ENCODE results near the gene RAB33B. TPM values are rescaled to one million over a fixed set of nuclear protein-coding genes. Genes with fewer than 3 reads are reported as not detected.
"Not testable (repeated sequence)": the region's sequence is repeated elsewhere in the genome, so short reads cannot be mapped to it uniquely, and the experiment has no call there.

Gene RAB33B
- total RNA-seq, 4 donors from 2014 or later, result 7.9 to 13.6 (median 12.0) TPM

GRCh38 chr4:139465922-139466321 lies 12.0 kb downstream of the RAB33B start:
- no peak for DNase-seq
- no peaks in the 10 kb centered on the region for H3K9me3 ChIP-seq
- WGBS, 2 donors, result 82 to 97% methylated on average over 4 of the region's 4 CpGs
- peaks cover 7 to 12% of the 10 kb centered on the region in 2 donors for H3K4me1 ChIP-seq
- no peak overlapping the region for H3K27ac ChIP-seq
- H3K4me3 ChIP-seq (replicated peaks in 1 of 3), result no peak overlapping the region
- no peaks in the 10 kb centered on the region for H3K27me3 ChIP-seq
- no peak for TF ChIP-seq CTCF (IDR thresholded peaks at IDR 0.05)
- no peak for TF ChIP-seq POLR2A (IDR thresholded peaks at IDR 0.05)
- H3K36me3 ChIP-seq, result no peaks in the 10 kb centered on the region
- intact Hi-C loops (cut with DNase I), result no loop called here

GRCh38 chr4:139468756-139469155 lies 14.8 kb downstream of the RAB33B start:
- Histone ChIP-seq H3K36me3 (peaks cover 4 to 10% of the 10 kb centered on the region in 2 donors), H3K4me1 (peaks cover 7 to 13% of the 10 kb centered on the region in 2 donors)
- H3K27ac ChIP-seq; H3K27me3 ChIP-seq; intact Hi-C loops (cut with DNase I); DNase-seq; H3K4me3 ChIP-seq (replicated peaks in 1 of 3); H3K9me3 ChIP-seq: not testable (repeated sequence)

DNA sequence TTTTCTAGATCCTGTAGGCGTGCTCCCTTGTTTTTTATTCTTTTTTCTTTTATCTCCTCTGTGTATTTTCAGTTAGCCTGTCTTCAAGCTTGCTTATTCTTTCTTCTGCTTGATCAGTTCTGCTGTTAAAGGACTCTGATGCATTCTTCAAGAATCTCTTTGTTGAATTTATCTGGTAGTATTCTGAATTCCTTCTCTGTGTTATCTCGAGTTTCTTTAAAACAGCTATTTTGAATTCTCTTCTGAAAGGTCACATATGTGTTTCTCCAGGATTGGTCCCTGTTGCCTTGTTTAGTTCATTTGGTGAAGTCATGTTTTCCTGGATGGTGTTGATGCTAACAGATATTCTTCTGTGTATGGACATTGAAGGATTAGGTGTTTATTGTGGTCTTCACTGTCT lies 15.3 kb downstream of the RAB33B start:
- Histone ChIP-seq H3K9me3 (no peaks in the 10 kb centered on the region), H3K36me3 (peaks cover 4 to 10% of the 10 kb centered on the region in 2 donors), H3K27ac (no peak overlapping the region), H3K27me3 (no peaks in the 10 kb centered on the region), H3K4me1 (peaks cover 7 to 13% of the 10 kb centered on the region in 2 donors), H3K4me3 (replicated peaks in 1 of 3) (no peak overlapping the region)
- DNase-seq, result no peak
- intact Hi-C loops (cut with DNase I), result no loop called here
- 91 to 92% methylated on average over 2 of the region's 2 CpGs for WGBS, 2 donors
- TF ChIP-seq CTCF (IDR thresholded peaks at IDR 0.05) (no peak), POLR2A (IDR thresholded peaks at IDR 0.05) (no peak)

DNA sequence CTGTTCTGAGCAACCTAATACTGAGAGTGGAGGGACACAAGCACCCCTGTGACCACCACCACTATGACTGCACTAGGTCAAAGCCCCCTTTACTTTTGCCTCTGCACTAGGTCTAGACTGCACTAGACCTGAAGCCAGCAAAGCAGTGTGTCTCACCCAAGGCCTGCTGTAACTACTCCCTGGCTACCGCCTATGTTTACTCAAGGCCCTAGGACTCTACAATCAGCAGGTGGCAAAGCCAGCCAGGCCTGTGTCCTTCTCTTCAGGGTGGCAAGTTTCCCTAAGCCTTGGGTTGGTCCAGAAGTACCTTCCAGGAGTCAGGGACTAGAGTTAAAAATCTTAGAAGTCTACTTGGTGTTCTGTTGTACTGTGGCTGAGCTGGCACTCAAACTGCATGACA lies 15.9 kb downstream of the RAB33B start:
- WGBS, 2 donors, result 93% methylated on average over 1 of the region's 1 CpG; no CpG with 5 or more reads in 1 of the 2 donors
- DNase-seq, result no peak

DNA sequence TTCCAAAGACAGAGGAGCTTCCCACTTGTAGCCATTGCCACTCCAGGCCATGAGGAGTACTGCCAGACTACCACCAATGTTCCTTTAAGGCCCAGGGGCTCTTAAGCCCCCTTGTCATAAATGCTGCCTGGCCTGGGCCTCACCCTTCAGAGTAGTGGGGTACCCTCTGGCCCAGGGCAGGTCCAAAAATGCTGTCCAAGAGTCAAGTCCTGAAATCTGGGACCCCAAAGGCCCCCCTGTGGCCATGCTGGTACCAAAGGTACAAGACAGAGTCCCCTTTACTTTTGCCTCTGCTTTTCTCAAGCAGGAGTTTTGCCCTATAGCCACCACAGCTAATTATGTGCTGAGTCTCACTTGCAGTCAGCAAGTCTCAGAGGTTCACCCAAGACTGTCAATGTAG lies 16.4 kb downstream of the RAB33B start:
- no peak for TF ChIP-seq CTCF (IDR thresholded peaks at IDR 0.05)
- TF ChIP-seq POLR2A (IDR thresholded peaks at IDR 0.05), result no peak
- Histone ChIP-seq H3K27me3 (no peaks in the 10 kb centered on the region), H3K27ac (no peak overlapping the region), H3K9me3 (no peaks in the 10 kb centered on the region), H3K4me3 (replicated peaks in 1 of 3) (no peak overlapping the region), H3K4me1 (peaks cover 7 to 13% of the 10 kb centered on the region in 2 donors), H3K36me3 (peaks cover 4 to 10% of the 10 kb centered on the region in 2 donors)
- no peak for DNase-seq
- intact Hi-C loops (cut with DNase I), result no loop called here

More for the DNA sequence above, 15.9 kb downstream of the RAB33B start:
- Histone ChIP-seq H3K9me3 (no peaks in the 10 kb centered on the region), H3K27ac (no peak overlapping the region), H3K4me1 (peaks cover 7 to 13% of the 10 kb centered on the region in 2 donors), H3K27me3 (no peaks in the 10 kb centered on the region), H3K36me3 (peaks cover 4 to 10% of the 10 kb centered on the region in 2 donors), H3K4me3 (replicated peaks in 1 of 3) (no peak overlapping the region)
- intact Hi-C loops (cut with DNase I), result no loop called here
- TF ChIP-seq CTCF (IDR thresholded peaks at IDR 0.05) (no peak), POLR2A (IDR thresholded peaks at IDR 0.05) (no peak)
